ENCODE data around the gene NAB2. TPM values are rescaled to one million over a fixed set of nuclear protein-coding genes. Genes with fewer than 3 reads are reported as not detected.

The NAB2 gene
- total and polyA plus RNA-seq, 2 donors = 32.7 to 33.7 TPM

DNA sequence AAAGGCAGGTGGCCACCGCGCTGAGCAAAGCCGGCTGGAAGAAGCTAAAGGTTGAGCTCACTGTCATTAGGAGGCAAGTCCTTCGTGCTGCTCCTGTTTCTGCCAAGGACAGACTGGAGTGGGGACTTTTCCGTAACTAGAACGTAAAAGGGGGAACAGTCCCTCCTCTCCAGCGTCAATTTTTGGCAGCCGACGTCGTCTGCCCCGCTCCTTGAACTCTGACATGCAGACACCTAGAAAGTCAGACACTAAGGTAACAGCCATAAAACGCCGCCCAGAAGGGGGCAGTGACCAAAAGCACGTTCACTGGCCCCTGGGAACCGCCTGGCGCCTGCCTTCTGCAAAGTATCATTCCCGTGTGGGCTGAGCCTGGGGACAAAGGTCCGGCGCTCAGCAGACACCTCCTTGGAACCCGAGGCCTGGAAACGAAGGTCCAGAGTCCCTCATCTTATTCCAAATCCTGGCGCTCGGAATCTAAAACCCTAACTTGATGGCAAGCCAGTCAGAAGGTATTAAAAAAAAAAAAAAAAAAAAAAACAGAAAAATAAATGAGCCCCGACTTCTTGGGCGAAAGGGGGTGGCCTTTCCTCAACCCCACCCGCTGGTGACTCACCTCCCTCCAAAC is 38.3 kb downstream of the NAB2 start:
- peak overlapping the region; percentile 51 to 55 for H3K27ac ChIP-seq (ENCODE audit: low read depth in 1 of 2, low read length in 1 of 2)
- peaks cover 0 to 1% of the 10 kb centered on the region in 2 donors for H3K9me3 ChIP-seq (ENCODE audit: control insufficient read depth in 2 of 2, insufficient read depth in 1 of 2, low read length in 1 of 2)
- H3K4me3 ChIP-seq (ENCODE audit: low read length in 2 of 2) = peak overlapping the region; percentile 52 to 82
- peaks cover 9 to 28% of the 10 kb centered on the region in 2 donors for H3K4me1 ChIP-seq (ENCODE audit: control insufficient read depth in 2 of 2, insufficient read depth in 2 of 2, low read length in 2 of 2)
- DNase-seq (ENCODE audit: low read depth in 6 of 9, low spot score in 9 of 9) = peak in 1 of 9 donors; percentile 34
- 8% methylated on average over 26 of the region's 26 CpGs for WGBS
- no peaks in the 10 kb centered on the region for H3K36me3 ChIP-seq (ENCODE audit: control insufficient read depth in 2 of 2, insufficient read depth in 2 of 2, low read length in 1 of 2)
- H3K27me3 ChIP-seq (ENCODE audit: control insufficient read depth in 2 of 2, insufficient read depth in 1 of 2, low read length in 1 of 2) = peaks cover 51 to 79% of the 10 kb centered on the region in 2 donors

DNA sequence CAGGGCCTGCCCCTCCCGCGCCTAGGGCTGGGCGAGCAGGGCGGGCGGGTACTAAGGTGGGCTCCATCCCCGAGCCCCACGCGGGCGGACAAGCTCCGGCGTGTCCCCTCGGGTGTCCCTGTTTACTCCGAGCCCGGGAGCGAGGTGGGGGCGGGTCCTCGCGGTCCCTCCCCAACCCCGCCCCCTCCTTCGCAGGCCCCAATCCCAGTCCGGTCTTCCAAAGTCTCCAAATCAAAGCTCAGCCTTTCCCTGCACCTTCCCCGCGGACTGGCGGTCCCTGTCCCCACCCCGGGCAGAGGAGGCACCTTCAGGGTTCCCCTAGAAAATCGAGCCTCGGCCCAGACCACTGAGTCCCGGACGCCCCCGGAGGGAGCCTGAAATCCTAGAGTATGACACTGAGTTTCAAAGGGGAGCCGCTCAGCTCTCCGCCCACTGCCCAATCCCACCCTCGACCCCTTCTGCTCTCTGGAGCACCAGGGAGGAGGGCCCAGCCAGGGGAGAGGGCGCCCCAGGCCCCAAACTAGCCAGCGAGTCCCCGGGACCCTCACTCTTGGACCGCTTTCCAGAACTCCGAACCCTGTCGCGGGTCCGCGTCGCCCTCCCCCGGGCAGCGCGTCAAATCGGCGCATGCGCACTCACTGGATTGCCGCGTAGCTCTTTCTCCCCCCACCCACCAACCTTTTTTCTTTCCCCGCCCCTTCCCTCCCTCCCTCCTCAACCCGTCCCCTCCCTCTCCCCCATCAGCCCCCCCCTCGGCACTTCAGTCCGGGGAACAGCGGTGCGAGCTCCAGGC is 39.0 kb downstream of the NAB2 start, which contains the start of gene LRP1:
Gene LRP1 (plus strand): TSS at position 758 of the 793 bp plus-strand sequence. CDS start 482 bp downstream, outside the sequence.
- peak in 7 of 9 donors; percentile 39 to 79 (median 61) for DNase-seq (ENCODE audit: low read depth in 6 of 9, low spot score in 9 of 9)
- 1% methylated on average over 57 of the region's 57 CpGs for WGBS
- peak within 1 kb of the TSS; percentile 65 to 84 for H3K27ac ChIP-seq (ENCODE audit: low read depth in 1 of 2, low read length in 1 of 2)
- H3K27me3 ChIP-seq (ENCODE audit: control insufficient read depth in 2 of 2, insufficient read depth in 1 of 2, low read length in 1 of 2) = peaks cover 51 to 86% of the 10 kb centered on the region in 2 donors
- H3K36me3 ChIP-seq (ENCODE audit: control insufficient read depth in 2 of 2, insufficient read depth in 2 of 2, low read length in 1 of 2) = no peaks in the 10 kb centered on the region
- peaks cover 0 to 1% of the 10 kb centered on the region in 2 donors for H3K9me3 ChIP-seq (ENCODE audit: control insufficient read depth in 2 of 2, insufficient read depth in 1 of 2, low read length in 1 of 2)
- peak within 1 kb of the TSS; percentile 52 to 82 for H3K4me3 ChIP-seq (ENCODE audit: low read length in 2 of 2)
- H3K4me1 ChIP-seq (ENCODE audit: control insufficient read depth in 2 of 2, insufficient read depth in 2 of 2, low read length in 2 of 2) = peaks cover 9 to 28% of the 10 kb centered on the region in 2 donors

DNA sequence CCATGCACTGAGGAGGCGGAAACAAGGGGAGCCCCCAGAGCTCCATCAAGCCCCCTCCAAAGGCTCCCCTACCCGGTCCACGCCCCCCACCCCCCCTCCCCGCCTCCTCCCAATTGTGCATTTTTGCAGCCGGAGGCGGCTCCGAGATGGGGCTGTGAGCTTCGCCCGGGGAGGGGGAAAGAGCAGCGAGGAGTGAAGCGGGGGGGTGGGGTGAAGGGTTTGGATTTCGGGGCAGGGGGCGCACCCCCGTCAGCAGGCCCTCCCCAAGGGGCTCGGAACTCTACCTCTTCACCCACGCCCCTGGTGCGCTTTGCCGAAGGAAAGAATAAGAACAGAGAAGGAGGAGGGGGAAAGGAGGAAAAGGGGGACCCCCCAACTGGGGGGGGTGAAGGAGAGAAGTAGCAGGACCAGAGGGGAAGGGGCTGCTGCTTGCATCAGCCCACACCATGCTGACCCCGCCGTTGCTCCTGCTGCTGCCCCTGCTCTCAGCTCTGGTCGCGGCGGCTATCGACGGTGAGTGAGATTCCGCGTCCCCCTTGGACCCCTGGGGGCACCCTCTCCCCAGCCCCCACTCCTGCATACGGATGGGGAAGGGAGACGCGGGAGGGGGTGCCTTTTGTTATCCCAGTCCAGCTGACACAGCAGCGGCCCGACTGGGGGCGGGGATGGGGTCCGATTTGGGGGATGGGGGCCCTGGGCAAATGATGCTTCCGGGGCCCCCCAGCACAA is 39.8 kb downstream of the NAB2 start:
- Histone ChIP-seq H3K36me3 (ENCODE audit: control insufficient read depth in 2 of 2, insufficient read depth in 2 of 2, low read length in 1 of 2) (no peaks in the 10 kb centered on the region), H3K9me3 (ENCODE audit: control insufficient read depth in 2 of 2, insufficient read depth in 1 of 2, low read length in 1 of 2) (peaks cover 0 to 1% of the 10 kb centered on the region in 2 donors), H3K27ac (ENCODE audit: low read depth in 1 of 2, low read length in 1 of 2) (peak overlapping the region in 1 of 2 donors; percentile 84), H3K4me3 (ENCODE audit: low read length in 2 of 2) (peak overlapping the region; percentile 52 to 82), H3K27me3 (ENCODE audit: control insufficient read depth in 2 of 2, insufficient read depth in 1 of 2, low read length in 1 of 2) (peaks cover 51 to 92% of the 10 kb centered on the region in 2 donors), H3K4me1 (ENCODE audit: control insufficient read depth in 2 of 2, insufficient read depth in 2 of 2, low read length in 2 of 2) (peaks cover 9 to 28% of the 10 kb centered on the region in 2 donors)
- DNase-seq (ENCODE audit: low read depth in 6 of 9, low spot score in 9 of 9) = no peak
- WGBS = 4% methylated on average over 35 of the region's 35 CpGs

DNA sequence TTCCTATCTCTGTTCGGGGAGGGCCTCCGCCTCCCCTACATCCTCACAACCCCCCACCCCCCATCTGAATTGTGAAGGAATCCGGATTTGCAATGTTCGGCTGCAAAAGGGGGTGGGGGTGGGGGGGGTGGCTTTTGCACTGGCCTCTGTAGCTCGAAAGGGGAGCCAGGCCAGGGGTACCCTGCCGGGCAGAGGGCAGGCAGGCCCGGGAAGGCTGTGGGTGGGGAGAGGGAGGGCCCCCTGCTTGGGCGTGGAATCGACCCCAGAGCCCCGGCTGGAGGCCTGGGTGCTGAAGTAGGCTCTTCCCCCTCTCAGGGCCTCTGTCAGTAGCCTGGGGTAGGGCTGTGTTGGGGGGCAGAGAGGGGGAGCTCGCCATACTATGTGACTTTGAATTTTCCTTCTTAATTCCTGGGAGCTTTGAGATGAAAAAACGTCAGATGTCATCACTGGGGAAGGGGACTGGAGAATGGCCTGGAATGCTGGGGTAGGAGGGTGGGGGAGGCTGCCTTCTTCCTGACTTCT is 40.5 kb downstream of the NAB2 start:
- Histone ChIP-seq H3K27me3 (ENCODE audit: control insufficient read depth in 2 of 2, insufficient read depth in 1 of 2, low read length in 1 of 2) (peaks cover 49 to 96% of the 10 kb centered on the region in 2 donors), H3K4me1 (ENCODE audit: control insufficient read depth in 2 of 2, insufficient read depth in 2 of 2, low read length in 2 of 2) (peaks cover 9 to 28% of the 10 kb centered on the region in 2 donors), H3K36me3 (ENCODE audit: control insufficient read depth in 2 of 2, insufficient read depth in 2 of 2, low read length in 1 of 2) (no peaks in the 10 kb centered on the region), H3K4me3 (ENCODE audit: low read length in 2 of 2) (peak overlapping the region; percentile 21 to 82), H3K27ac (ENCODE audit: low read depth in 1 of 2, low read length in 1 of 2) (peak overlapping the region in 1 of 2 donors; percentile 46), H3K9me3 (ENCODE audit: control insufficient read depth in 2 of 2, insufficient read depth in 1 of 2, low read length in 1 of 2) (no peaks in the 10 kb centered on the region)
- WGBS = 33% methylated on average over 12 of the region's 12 CpGs
- no peak for DNase-seq (ENCODE audit: low read depth in 6 of 9, low spot score in 9 of 9)

DNA sequence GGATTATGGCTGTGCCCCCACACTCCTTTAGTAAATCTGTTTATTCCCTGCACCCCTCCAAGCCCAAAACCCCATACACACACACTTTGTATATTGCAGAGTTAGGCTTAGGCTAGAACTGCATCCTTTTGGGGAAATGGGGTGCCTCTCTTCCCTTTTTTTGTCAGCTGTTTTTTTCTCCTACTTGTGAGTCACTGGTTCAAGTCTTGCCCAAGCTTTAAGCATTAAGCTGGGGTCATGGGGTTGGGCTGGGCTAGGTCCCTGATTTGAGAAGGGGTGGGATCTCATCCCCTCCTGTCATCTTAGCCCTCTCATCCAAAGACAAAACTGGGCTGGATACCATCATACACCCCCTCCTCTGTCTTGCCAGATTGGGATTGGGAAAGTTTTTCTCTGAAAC is 41.0 kb downstream of the NAB2 start:
- no peaks in the 10 kb centered on the region for H3K36me3 ChIP-seq (ENCODE audit: control insufficient read depth in 2 of 2, insufficient read depth in 2 of 2, low read length in 1 of 2)
- no peak overlapping the region for H3K4me3 ChIP-seq (ENCODE audit: low read length in 2 of 2)
- H3K4me1 ChIP-seq (ENCODE audit: control insufficient read depth in 2 of 2, insufficient read depth in 2 of 2, low read length in 2 of 2) = peaks cover 9 to 28% of the 10 kb centered on the region in 2 donors
- no peak overlapping the region for H3K27ac ChIP-seq (ENCODE audit: low read depth in 1 of 2, low read length in 1 of 2)
- H3K9me3 ChIP-seq (ENCODE audit: control insufficient read depth in 2 of 2, insufficient read depth in 1 of 2, low read length in 1 of 2) = no peaks in the 10 kb centered on the region
- no peak for DNase-seq (ENCODE audit: low read depth in 6 of 9, low spot score in 9 of 9)
- H3K27me3 ChIP-seq (ENCODE audit: control insufficient read depth in 2 of 2, insufficient read depth in 1 of 2, low read length in 1 of 2) = peaks cover 45 to 91% of the 10 kb centered on the region in 2 donors

DNA sequence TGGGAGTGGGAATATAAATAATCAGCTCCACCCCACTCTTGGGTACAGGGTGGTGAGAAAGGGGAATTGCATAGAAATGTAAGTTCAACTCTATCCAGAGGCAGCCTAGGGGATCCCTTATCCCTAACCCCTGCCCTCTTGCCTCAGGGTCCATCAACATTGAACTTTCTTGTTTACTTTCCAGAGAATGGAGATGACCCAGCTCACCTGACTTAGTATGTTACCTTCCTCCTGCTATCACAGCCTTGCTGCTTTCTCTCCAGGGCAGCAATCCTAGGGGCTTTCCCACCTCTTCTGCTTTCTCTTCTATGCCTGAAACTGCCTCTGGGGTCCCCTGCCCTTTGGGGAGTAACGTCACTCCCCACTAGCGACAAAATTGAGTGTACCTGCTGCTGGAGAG is 42.0 kb downstream of the NAB2 start:
- no peak for DNase-seq (ENCODE audit: low read depth in 6 of 9, low spot score in 9 of 9)
- 89% methylated on average over 2 of the region's 2 CpGs for WGBS
- Histone ChIP-seq H3K4me3 (ENCODE audit: low read length in 2 of 2) (no peak overlapping the region), H3K9me3 (ENCODE audit: control insufficient read depth in 2 of 2, insufficient read depth in 1 of 2, low read length in 1 of 2) (no peaks in the 10 kb centered on the region), H3K27me3 (ENCODE audit: control insufficient read depth in 2 of 2, insufficient read depth in 1 of 2, low read length in 1 of 2) (peaks cover 45 to 81% of the 10 kb centered on the region in 2 donors), H3K4me1 (ENCODE audit: control insufficient read depth in 2 of 2, insufficient read depth in 2 of 2, low read length in 2 of 2) (peaks cover 9 to 28% of the 10 kb centered on the region in 2 donors), H3K36me3 (ENCODE audit: control insufficient read depth in 2 of 2, insufficient read depth in 2 of 2, low read length in 1 of 2) (no peaks in the 10 kb centered on the region), H3K27ac (ENCODE audit: low read depth in 1 of 2, low read length in 1 of 2) (no peak overlapping the region)

DNA sequence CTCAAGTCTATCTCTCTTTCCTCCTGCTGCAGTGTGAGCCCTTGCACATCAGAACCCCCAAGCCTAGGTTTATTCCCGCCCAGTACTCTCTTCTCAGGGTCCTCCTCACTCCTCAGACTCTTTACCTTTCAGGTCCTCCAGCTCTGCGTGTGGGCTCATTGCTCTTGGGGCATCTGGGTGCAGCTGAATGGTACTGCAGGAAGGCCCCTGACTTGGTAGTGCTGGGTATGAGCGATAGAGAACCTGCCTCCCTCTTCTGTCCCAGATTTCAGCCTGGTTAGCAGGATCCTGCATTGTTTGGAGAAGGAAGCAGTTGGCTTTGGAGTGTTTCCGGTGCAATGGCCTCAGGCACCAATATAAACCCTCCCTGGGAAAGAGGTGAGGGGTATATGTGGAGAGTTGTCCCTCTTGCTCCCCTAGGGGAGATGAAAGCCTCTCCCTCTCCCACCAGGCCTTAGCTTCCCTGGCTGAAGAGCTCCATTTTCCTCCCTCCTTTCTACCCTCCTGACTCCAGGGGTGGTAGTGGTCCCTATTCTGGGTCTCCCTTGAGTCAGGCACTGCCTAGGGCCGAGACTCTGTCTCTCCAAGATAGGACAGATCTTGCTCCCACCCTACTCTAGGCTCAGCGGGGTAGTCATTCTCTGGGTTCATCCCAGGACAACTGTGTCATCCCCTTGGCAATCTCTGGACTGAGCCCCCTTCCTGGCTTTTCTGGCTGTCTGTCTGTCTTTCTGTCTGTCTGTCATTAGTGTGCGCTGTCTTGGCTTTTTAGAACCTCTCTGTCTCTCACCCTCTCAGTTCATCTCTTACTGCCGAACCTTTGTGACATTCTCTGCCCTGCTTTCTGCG is 43.2 kb downstream of the NAB2 start:
- no peak for DNase-seq (ENCODE audit: low read depth in 6 of 9, low spot score in 9 of 9)
- Histone ChIP-seq H3K4me1 (ENCODE audit: control insufficient read depth in 2 of 2, insufficient read depth in 2 of 2, low read length in 2 of 2) (peaks cover 9 to 20% of the 10 kb centered on the region in 2 donors), H3K27ac (ENCODE audit: low read depth in 1 of 2, low read length in 1 of 2) (no peak overlapping the region), H3K4me3 (ENCODE audit: low read length in 2 of 2) (no peak overlapping the region), H3K27me3 (ENCODE audit: control insufficient read depth in 2 of 2, insufficient read depth in 1 of 2, low read length in 1 of 2) (peaks cover 35 to 69% of the 10 kb centered on the region in 2 donors), H3K36me3 (ENCODE audit: control insufficient read depth in 2 of 2, insufficient read depth in 2 of 2, low read length in 1 of 2) (no peaks in the 10 kb centered on the region), H3K9me3 (ENCODE audit: control insufficient read depth in 2 of 2, insufficient read depth in 1 of 2, low read length in 1 of 2) (no peaks in the 10 kb centered on the region)
- WGBS = 88% methylated on average over 9 of the region's 9 CpGs

DNA sequence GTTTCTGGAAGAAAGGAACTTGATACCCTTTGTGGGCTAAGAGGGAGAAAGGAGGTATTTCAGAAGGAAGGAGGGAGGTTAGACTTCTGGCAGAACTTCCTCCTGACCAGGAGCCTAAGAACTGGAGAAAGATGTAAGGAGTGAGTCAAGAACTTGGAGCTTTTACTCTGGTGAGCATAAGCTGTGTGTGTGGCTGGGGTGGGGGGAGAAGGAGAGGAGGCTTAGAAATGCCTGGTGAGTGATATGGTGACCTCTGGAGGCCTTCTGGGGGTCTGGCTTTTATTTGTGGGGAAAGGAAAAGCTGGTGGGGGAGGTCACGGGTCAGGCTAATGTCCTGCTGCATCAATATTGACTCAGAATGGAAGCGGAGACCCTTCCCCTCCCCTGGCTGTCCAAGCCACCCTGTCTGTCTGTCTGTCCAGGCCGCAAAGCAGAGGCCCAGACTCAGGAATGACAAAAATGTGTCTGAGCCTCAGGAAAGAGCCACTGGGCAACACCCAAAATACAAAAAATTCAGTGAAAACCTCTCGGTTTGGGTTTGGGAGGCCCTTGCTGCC is 44.2 kb downstream of the NAB2 start:
- 92% methylated on average over 4 of the region's 4 CpGs for WGBS
- Histone ChIP-seq H3K4me1 (ENCODE audit: control insufficient read depth in 2 of 2, insufficient read depth in 2 of 2, low read length in 2 of 2) (peaks cover 4 to 10% of the 10 kb centered on the region in 2 donors), H3K36me3 (ENCODE audit: control insufficient read depth in 2 of 2, insufficient read depth in 2 of 2, low read length in 1 of 2) (no peaks in the 10 kb centered on the region), H3K9me3 (ENCODE audit: control insufficient read depth in 2 of 2, insufficient read depth in 1 of 2, low read length in 1 of 2) (no peaks in the 10 kb centered on the region), H3K27me3 (ENCODE audit: control insufficient read depth in 2 of 2, insufficient read depth in 1 of 2, low read length in 1 of 2) (peaks cover 25 to 59% of the 10 kb centered on the region in 2 donors), H3K4me3 (ENCODE audit: low read length in 2 of 2) (no peak overlapping the region), H3K27ac (ENCODE audit: low read depth in 1 of 2, low read length in 1 of 2) (no peak overlapping the region)
- DNase-seq (ENCODE audit: low read depth in 6 of 9, low spot score in 9 of 9) = no peak
